Neutrophil (primary cell): ENCODE data around the gene DHX38.

ENCODE experiments used
- H3K27ac ChIP-seq: fragments of 200-600 bp; sonication (generic); 2 replicates; pipeline ENCODE4 v1.5.1; 2016; ENCODE audit warnings: mild to moderate bottlenecking, moderate library complexity
- H3K27me3 ChIP-seq: fragments of 200-600 bp; sonication (generic); 2 replicates; pipeline ENCODE4 v1.6.0; 2016; ENCODE audit warnings: mild to moderate bottlenecking
- H3K36me3 ChIP-seq: fragments of 200-600 bp; sonication (generic); 2 replicates; pipeline ENCODE4 v1.5.1; 2017
- H3K4me1 ChIP-seq, 2 experiments: fragments of 200-600 bp in 1 of 2; sonication (generic) in 1 of 2; 1 replicate in 1 of 2; 2 replicates in 1 of 2; pipeline versions ENCODE4 v1.5.1 to v1.6.1; 2013 to 2016; ENCODE audit warnings: low read depth in 1 of 2, low read length in 1 of 2, mild to moderate bottlenecking in 1 of 2, moderate library complexity in 1 of 2; ENCODE audit not compliant: control insufficient read depth in 1 of 2, insufficient read depth in 1 of 2
- H3K4me3 ChIP-seq, 2 experiments: fragments of 200-600 bp in 1 of 2; sonication (generic) in 1 of 2; 1 replicate in 1 of 2; 2 replicates in 1 of 2; pipeline ENCODE4 v1.5.1; 2013 to 2016; ENCODE audit warnings: low read depth in 1 of 2, low read length in 1 of 2, mild to moderate bottlenecking in 1 of 2, moderate library complexity in 1 of 2
- H3K9me3 ChIP-seq: fragments of 200-600 bp; sonication (generic); 2 replicates; pipeline ENCODE4 v1.5.1; 2016
- CTCF ChIP-seq: fragments of 200-600 bp; sonication (generic); IDR thresholded peaks from 2 replicates; pipeline ENCODE4 v1.5.1; 2016; ENCODE audit warnings: antibody characterized with exemption

DHX38 gene

GRCh38 chr16:72128701-72129100 is 35.1 kb downstream of the DHX38 start:
- Histone ChIP-seq H3K36me3 (no peaks in the 10 kb centered on the region), H3K4me3 (no peak overlapping the region), H3K27ac (no peak overlapping the region), H3K4me1 (no peaks in the 10 kb centered on the region), H3K27me3 (no peaks in the 10 kb centered on the region), H3K9me3 (no peaks in the 10 kb centered on the region)
- no peak for TF ChIP-seq CTCF

- TF ChIP-seq CTCF = no peak
- H3K27me3 ChIP-seq = no peaks in the 10 kb centered on the region
- H3K4me1 ChIP-seq = no peaks in the 10 kb centered on the region
- no peaks in the 10 kb centered on the region for H3K9me3 ChIP-seq
- H3K4me3 ChIP-seq = no peak overlapping the region
- no peak overlapping the region for H3K27ac ChIP-seq
- no peaks in the 10 kb centered on the region for H3K36me3 ChIP-seq
Measured at GRCh38 chr16:72129976-72130656, 36.5 kb downstream of the DHX38 start.

DNA sequence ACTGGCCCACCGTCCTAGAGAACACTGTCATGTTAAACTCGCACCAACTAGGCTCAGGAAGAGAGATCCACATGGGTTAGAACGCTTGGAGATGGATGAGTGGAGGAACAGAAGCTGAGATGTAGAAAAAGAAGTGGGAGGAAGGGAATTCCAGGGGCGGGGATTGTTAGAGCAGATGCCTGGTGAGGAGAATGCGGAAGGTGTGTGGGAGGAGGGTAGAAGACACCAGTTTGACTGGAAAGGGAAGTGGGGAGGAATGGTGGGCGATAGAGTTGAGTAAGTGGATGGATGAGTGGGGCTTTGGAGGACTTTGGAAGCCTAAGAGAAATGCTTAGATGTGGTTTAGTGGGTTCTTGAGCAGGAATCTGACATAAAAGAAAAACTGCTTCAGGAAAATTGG is 37.4 kb downstream of the DHX38 start:
- H3K27ac ChIP-seq = no peak overlapping the region
- H3K9me3 ChIP-seq = no peaks in the 10 kb centered on the region
- H3K4me1 ChIP-seq = no peaks in the 10 kb centered on the region
- H3K4me3 ChIP-seq = no peak overlapping the region
- no peak for TF ChIP-seq CTCF
- no peaks in the 10 kb centered on the region for H3K27me3 ChIP-seq
- H3K36me3 ChIP-seq = no peaks in the 10 kb centered on the region

- TF ChIP-seq CTCF = no peak
- H3K4me3 ChIP-seq = no peak overlapping the region
- no peaks in the 10 kb centered on the region for H3K27me3 ChIP-seq
- no peaks in the 10 kb centered on the region for H3K4me1 ChIP-seq
- H3K36me3 ChIP-seq = no peaks in the 10 kb centered on the region
- no peak overlapping the region for H3K27ac ChIP-seq
- no peaks in the 10 kb centered on the region for H3K9me3 ChIP-seq
Measured at GRCh38 chr16:72132726-72133125, 39.1 kb downstream of the DHX38 start.

DNA sequence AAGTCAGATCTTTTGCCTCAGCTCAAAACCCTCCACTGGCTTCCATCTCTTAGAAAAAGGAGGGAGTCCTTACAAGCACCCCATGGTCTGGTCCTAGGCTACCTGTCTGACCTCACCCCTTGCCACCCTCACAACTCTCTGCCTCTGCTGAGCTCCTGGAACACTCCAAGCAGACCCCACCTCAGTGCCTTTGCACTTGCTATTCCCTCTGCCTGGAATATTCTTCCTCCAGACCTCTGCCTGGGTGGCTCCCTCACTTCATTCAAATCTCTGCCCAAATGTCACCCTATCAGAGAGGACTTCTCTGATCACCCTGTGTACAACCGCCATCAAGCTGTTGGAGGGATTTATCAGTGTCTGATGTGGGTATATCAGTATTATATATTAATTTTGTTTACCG is 40.9 kb downstream of the DHX38 start:
- TF ChIP-seq CTCF = no peak
- H3K36me3 ChIP-seq = no peaks in the 10 kb centered on the region

More for the DNA sequence above, 40.9 kb downstream of the DHX38 start:
- H3K4me3 ChIP-seq = no peak overlapping the region
- no peaks in the 10 kb centered on the region for H3K27me3 ChIP-seq
- no peak overlapping the region for H3K27ac ChIP-seq
- H3K9me3 ChIP-seq = no peaks in the 10 kb centered on the region
- no peaks in the 10 kb centered on the region for H3K4me1 ChIP-seq
